Endodermal cell (in vitro differentiated cells): ENCODE measurements around the gene ACTRT2. TPM values are rescaled to one million over a fixed set of nuclear protein-coding genes. Genes with fewer than 3 reads are reported as not detected.

Source experiments
- DNase-seq: peaks from one replicate; pipeline ENCODE4 v3.0.0-alpha.2; 2017
- H3K27ac ChIP-seq: 2 replicates; pipeline ENCODE4 v1.5.1; 2013; ENCODE audit warnings: mild to moderate bottlenecking, low read depth, low read length, moderate library complexity
- H3K27me3 ChIP-seq: 2 replicates; pipeline ENCODE4 v1.6.1; 2013; ENCODE audit warnings: mild to moderate bottlenecking, low read length, moderate library complexity; ENCODE audit not compliant: insufficient read depth, control insufficient read depth, poor library complexity, severe bottlenecking
- H3K36me3 ChIP-seq: 2 replicates; pipeline ENCODE4 v1.7.0; 2013; ENCODE audit warnings: mild to moderate bottlenecking, low read length, moderate library complexity; ENCODE audit not compliant: control insufficient read depth, insufficient read depth
- H3K4me1 ChIP-seq: one replicate; pipeline ENCODE4 v1.7.0; 2013; ENCODE audit warnings: low read length; ENCODE audit not compliant: control insufficient read depth, insufficient read depth
- H3K4me3 ChIP-seq: 2 replicates; pipeline ENCODE4 v1.5.1; 2013; ENCODE audit warnings: mild to moderate bottlenecking, low read length, moderate library complexity
- H3K9ac ChIP-seq: 2 replicates; pipeline ENCODE4 v1.6.1; 2013; ENCODE audit warnings: mild to moderate bottlenecking, low read length, moderate library complexity; ENCODE audit not compliant: poor library complexity, severe bottlenecking; ENCODE audit errors: extremely low read depth
- H3K9me3 ChIP-seq: 2 replicates; pipeline ENCODE4 v1.6.1; 2013; ENCODE audit warnings: mild to moderate bottlenecking, low read length, moderate library complexity; ENCODE audit not compliant: control insufficient read depth
- H3K27ac Mint-ChIP-seq: 2 replicates; pipeline ENCODE4 v1.8.0; 2020; ENCODE audit warnings: mixed read lengths
- H3K27me3 Mint-ChIP-seq: 2 replicates; pipeline ENCODE4 v1.8.0; 2021; ENCODE audit warnings: mild to moderate bottlenecking, mixed read lengths; ENCODE audit not compliant: insufficient read depth
- H3K36me3 Mint-ChIP-seq: 2 replicates; pipeline ENCODE4 v1.8.0; 2020; ENCODE audit warnings: low read depth, mixed read lengths
- H3K4me1 Mint-ChIP-seq: 2 replicates; pipeline ENCODE4 v1.8.0; 2020; ENCODE audit warnings: mixed read lengths
- H3K4me3 Mint-ChIP-seq: 2 replicates; pipeline ENCODE4 v1.8.0; 2020; ENCODE audit warnings: mild to moderate bottlenecking, moderate library complexity, mixed read lengths
- H3K9me3 Mint-ChIP-seq: 2 replicates; pipeline ENCODE4 v1.8.0; 2020; ENCODE audit warnings: mild to moderate bottlenecking, mixed read lengths
- WGBS, 2 experiments: methylation state at CpG; one replicate each; pipeline versions ENCODE4 v1.1.5 to v1.1.7; 2013; ENCODE audit warnings: missing lambda C conversion rate in 2 of 2, mixed read lengths in 1 of 2; ENCODE audit not compliant: insufficient coverage in 1 of 2, insufficient read length in 1 of 2; 5-methylcytosine and 5-hydroxymethylcytosine counted together
- total RNA-seq, 2 donors: library from RNA; stranded (reverse); fragmentation: NEBNext Ultra II Directional in 1 of 2; extraction: Animal tissue kit (Norgen Biotek cat#: 25700) in 1 of 2; gene quantifications; 2 replicates in 1 of 2; 3 replicates in 1 of 2; pipeline ENCODE4 v1.2.1, GENCODE V29; 2021
- TF ChIP-seq, protein P1 (sequence below): fragments of 200-600 bp; sonication (generic); conservative IDR thresholded peaks from 2 replicates; pipeline ENCODE4 v1.5.0; 2021; ENCODE audit warnings: antibody characterized with exemption, mild to moderate bottlenecking

ACTRT2 gene
- total RNA-seq, 2 donors from 2014 or later: not detected

DNA sequence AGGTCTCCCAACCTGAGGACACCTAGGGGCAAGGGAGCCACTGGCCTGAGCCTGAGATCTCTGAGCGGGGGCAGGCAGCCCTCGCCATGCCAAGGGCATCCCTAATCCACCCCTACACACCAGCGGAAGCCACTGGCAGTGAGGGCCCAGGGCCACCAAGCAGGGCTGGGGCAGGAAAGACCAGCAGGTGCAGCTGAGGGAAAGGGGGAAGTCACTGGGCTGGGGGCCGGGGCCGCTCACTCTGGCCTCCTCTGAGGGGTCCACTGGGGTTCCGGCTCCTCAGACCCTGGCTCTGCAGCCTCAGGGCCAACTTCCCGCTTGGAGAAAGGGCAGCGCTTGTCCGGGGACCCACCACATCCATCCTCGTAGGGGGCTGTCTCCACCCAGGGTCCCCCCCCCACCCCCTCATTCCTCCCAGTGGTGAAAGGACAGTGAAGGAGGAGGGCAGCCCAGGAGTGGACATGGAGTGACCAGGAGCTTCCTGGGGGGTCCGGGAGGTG is 42.5 kb upstream of the ACTRT2 start:
- no peaks in the 10 kb centered on the region for H3K4me1 Mint-ChIP-seq
- no peaks in the 10 kb centered on the region for H3K36me3 Mint-ChIP-seq
- H3K27ac ChIP-seq: no peak overlapping the region
- H3K27me3 Mint-ChIP-seq: no peaks in the 10 kb centered on the region
- no peak overlapping the region for H3K4me3 ChIP-seq
- peaks cover 15% of the 10 kb centered on the region for H3K9me3 ChIP-seq
- H3K27me3 ChIP-seq: no peaks in the 10 kb centered on the region
- no peak for DNase-seq
- H3K27ac Mint-ChIP-seq: no peak overlapping the region
- H3K36me3 ChIP-seq: no peaks in the 10 kb centered on the region
- H3K9ac ChIP-seq: no peak overlapping the region
- 86 to 89% methylated on average over 3 to 11 of the region's 11 CpGs for WGBS, 2 experiments
- peaks cover 75% of the 10 kb centered on the region for H3K9me3 Mint-ChIP-seq
- H3K4me3 Mint-ChIP-seq: no peak overlapping the region
- TF ChIP-seq, protein P1, sequence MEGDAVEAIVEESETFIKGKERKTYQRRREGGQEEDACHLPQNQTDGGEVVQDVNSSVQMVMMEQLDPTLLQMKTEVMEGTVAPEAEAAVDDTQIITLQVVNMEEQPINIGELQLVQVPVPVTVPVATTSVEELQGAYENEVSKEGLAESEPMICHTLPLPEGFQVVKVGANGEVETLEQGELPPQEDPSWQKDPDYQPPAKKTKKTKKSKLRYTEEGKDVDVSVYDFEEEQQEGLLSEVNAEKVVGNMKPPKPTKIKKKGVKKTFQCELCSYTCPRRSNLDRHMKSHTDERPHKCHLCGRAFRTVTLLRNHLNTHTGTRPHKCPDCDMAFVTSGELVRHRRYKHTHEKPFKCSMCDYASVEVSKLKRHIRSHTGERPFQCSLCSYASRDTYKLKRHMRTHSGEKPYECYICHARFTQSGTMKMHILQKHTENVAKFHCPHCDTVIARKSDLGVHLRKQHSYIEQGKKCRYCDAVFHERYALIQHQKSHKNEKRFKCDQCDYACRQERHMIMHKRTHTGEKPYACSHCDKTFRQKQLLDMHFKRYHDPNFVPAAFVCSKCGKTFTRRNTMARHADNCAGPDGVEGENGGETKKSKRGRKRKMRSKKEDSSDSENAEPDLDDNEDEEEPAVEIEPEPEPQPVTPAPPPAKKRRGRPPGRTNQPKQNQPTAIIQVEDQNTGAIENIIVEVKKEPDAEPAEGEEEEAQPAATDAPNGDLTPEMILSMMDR: no peak
- no peaks in the 10 kb centered on the region for H3K4me1 ChIP-seq

DNA sequence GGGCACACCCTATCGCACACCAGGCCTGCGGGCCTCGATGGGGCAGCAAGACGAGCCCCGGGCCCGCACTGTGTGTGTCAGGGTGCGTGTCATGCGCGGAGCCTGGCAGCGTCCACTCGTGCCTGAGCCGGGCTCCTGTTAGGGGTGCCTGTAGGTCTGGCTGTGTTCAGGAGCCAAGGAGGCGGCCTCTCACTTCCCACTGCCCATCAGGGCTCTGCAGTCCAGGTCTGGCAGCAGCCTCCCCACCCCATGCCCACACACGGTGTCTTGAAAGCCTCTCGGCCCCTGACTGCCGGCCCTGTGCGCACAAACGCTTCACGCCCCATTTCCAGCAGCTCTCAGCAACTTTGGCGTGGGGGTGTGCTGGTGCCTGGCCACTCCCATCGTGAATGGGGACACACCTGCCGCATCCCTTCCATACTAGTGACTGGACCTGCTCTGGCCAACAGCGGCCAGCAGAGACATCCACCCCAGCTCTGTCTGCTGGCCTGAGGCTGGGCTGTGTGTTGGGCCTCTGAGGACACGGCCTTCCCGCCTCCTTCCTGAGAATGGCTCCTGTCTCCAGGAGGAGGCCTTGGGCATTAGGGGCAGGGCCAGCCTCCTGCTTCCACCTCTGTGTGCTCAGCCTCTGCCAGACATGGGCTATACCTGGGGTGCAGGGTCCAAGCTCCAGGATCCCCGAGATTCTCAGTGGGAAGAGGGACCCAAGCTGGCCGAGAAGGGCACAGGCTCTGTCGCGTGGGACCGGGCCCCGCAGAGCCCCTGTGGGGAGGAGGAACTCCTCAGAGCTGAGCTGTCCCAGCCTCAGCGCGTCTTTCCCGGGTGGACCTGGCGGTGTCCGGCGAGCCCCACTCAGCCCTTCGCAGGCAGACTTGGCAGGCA is 41.8 kb upstream of the ACTRT2 start:
- no peak overlapping the region for H3K4me3 ChIP-seq
- DNase-seq: peak; percentile 12
- no peaks in the 10 kb centered on the region for H3K27me3 Mint-ChIP-seq
- H3K36me3 Mint-ChIP-seq: no peaks in the 10 kb centered on the region
- H3K36me3 ChIP-seq: no peaks in the 10 kb centered on the region
- no peaks in the 10 kb centered on the region for H3K4me1 ChIP-seq
- no peak overlapping the region for H3K27ac ChIP-seq
- H3K9me3 ChIP-seq: peaks cover 19% of the 10 kb centered on the region
- H3K27me3 ChIP-seq: no peaks in the 10 kb centered on the region
- H3K9ac ChIP-seq: no peak overlapping the region
- H3K4me1 Mint-ChIP-seq: no peaks in the 10 kb centered on the region
- WGBS, 2 experiments: 89% methylated on average over 17 to 38 of the region's 38 CpGs
- H3K4me3 Mint-ChIP-seq: no peak overlapping the region
- H3K9me3 Mint-ChIP-seq: peaks cover 75% of the 10 kb centered on the region
- no peak overlapping the region for H3K27ac Mint-ChIP-seq
- TF ChIP-seq, protein P1: no peak

GRCh38 chr1:2980073-2980791 is 41.0 kb upstream of the ACTRT2 start:
- Histone ChIP-seq H3K9me3 (peaks cover 27% of the 10 kb centered on the region), H3K36me3 (no peaks in the 10 kb centered on the region), H3K27me3 (no peaks in the 10 kb centered on the region), H3K4me1 (no peaks in the 10 kb centered on the region), H3K4me3 (no peak overlapping the region), H3K27ac (no peak overlapping the region), H3K9ac (no peak overlapping the region)
- 79% methylated on average over 25 of the region's 25 CpGs; no CpG with 5 or more reads in 1 of the 2 experiments for WGBS, 2 experiments
- Mint-ChIP-seq H3K27ac (no peak overlapping the region), H3K27me3 (no peaks in the 10 kb centered on the region), H3K36me3 (no peaks in the 10 kb centered on the region), H3K4me3 (no peak overlapping the region), H3K4me1 (no peaks in the 10 kb centered on the region), H3K9me3 (peaks cover 76% of the 10 kb centered on the region)
- TF ChIP-seq, protein P1: no peak
- DNase-seq: no peak
